GM18868 (cell line): Measurements from ENCODE around the gene CBX5.
"Not testable (repeated sequence)": the region's sequence is repeated elsewhere in the genome, so short reads cannot be mapped to it uniquely, and the experiment has no call there.

ENCODE experiments used
- ATAC-seq: cut with Tn5 transposase; IDR thresholded peaks from one replicate; pipeline ENCODE4 v1.9.1; 2021; ENCODE audit warnings: mild to moderate bottlenecking, moderate library complexity; ENCODE audit not compliant: unreplicated experiment

Gene CBX5

DNA sequence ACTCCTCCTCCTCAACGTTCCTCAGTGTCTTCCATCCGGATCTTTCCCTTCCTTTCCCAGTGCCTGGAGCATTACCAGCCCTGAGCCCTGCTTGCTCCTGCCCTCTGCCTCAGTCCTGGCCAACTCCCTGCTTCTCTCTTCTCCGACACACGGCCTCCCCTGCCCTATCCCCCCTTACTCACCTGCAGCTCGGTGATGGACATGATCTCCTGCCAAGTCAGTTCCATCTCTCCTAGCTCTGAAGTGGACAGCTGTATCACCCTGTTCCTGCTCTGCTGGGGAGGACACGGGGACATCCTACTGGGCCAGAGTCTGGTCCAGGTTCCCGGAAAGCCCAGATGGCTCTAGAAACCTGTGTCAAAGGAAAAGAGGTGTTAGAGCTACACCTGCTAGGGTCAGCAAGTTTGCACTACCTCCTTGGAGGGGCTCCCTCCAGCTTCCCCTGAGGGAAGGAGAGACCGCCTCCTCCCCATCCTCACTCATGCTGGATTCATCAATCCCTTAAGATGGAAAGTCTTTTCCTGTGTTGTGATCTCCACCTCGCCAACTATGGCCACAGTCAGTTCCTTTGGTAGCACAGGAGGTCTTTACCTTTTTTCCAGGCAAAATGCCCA, 15.1 kb upstream of the CBX5 start:
- no peak for ATAC-seq

- no peak for ATAC-seq
These were observed 14.4 kb upstream of the CBX5 start for GRCh38 chr12:54294152-54294952.

- no peak for ATAC-seq
These were observed 13.0 kb upstream of the CBX5 start for GRCh38 chr12:54292931-54293241.

GRCh38 chr12:54292083-54292930, 12.4 kb upstream of the CBX5 start:
- no peak for ATAC-seq

GRCh38 chr12:54287261-54288157, 7.6 kb upstream of the CBX5 start:
- ATAC-seq, result no peak

GRCh38 chr12:54286042-54287030, 6.4 kb upstream of the CBX5 start:
- no peak for ATAC-seq

DNA sequence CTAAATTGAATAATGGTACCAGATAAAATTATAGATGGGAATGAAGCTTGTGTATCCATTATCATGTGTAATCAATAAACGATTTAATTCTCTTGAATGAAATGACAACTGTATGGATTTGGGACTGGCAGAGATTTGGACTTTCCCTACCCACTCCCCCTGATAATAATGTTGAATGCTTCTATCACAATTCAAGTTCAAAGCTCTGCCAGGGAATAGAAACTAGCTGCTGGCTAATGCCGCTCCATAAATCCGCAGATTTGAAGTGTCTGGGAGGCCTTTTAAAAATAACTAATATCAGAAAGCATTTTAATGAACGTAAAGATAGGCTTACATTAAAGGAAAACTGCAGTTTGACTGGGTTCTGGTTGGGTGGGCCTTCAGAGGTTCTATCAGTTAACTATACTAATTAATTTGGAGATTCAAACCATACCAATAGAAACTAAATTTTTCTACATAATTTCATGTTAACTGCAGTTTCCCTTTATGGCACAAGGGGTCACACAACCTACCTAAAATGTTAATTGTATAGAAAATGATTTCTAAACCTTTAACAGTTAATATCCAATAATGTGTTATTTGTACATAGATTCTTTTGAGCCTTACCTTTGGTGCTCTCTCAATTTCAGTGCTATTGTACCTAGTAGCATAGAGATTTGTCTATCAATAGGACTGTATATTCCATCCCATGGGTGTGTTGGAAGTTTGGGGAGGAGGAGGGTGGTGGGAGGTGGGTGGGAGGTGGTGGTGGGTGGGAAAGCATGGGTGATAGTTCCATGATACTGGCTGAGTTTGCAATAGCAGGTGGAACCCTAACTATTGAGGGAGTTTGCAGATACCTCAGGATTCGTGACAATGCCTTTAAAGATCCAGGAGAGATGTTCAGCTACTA, 5.5 kb upstream of the CBX5 start:
- ATAC-seq, result no peak

DNA sequence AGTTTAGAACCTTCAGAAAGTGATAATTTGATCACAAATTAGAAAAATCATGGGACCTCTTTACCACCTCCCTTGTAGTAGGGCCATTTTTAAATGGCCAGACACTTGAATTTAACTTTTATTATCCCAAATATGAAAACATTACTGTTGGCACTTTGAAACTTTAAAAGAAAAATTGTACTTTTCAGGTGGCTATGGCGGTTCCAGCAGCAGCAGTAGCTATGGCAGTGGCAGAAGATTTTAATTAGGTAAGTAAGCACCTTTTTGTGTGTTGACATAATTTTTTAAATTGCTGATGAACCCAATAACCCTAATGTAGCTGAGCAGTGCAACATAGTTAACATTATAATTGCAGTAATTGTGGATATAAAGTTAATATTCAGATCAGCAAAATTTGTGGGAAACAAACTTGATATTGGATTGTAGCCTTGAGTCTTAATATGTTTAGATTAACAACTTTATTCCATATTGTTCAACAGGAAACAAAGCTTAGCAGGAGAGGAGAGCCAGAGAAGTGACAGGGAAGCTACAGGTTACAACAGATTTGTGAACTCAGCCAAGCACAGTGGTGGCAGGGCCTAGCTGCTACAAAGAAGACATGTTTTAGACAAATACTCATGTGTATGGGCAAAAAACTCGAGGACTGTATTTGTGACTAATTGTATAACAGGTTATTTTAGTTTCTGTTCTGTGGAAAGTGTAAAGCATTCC, 4.3 kb upstream of the CBX5 start:
- not testable (repeated sequence) for ATAC-seq

DNA sequence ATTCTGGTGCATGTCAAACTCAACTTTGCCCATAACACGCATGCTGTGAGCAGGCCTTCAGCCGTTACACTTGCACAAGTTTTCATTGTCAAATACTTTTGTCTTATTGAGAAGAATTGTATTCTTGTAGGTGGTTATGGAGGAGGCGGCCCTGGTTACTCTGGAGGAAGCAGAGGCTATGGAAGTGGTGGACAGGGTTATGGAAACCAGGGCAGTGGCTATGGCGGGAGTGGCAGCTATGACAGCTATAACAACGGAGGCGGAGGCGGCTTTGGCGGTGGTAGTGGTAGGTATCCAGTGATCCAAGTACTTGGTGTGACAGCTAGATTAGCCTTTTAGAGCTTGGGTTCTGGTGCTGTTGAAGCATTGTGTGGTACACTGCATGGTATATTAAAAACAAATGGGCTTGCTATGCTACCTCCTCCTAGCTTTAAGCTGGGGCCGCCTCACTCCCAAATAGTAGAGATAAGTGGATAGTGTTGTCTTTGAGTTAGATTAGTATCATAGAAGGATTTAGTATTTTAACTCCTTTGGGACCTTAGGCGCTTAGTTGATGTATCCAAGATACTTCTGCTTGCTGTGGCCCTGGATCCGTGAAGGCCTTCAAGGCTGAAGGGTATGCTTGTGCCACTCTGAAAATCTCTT, 3.1 kb upstream of the CBX5 start:
- no peak for ATAC-seq

GRCh38 chr12:54281694-54282093, 1.8 kb upstream of the CBX5 start:
- not testable (repeated sequence) for ATAC-seq

- not testable (repeated sequence) for ATAC-seq
These were observed 1.3 kb upstream of the CBX5 start for GRCh38 chr12:54281261-54281638.

DNA sequence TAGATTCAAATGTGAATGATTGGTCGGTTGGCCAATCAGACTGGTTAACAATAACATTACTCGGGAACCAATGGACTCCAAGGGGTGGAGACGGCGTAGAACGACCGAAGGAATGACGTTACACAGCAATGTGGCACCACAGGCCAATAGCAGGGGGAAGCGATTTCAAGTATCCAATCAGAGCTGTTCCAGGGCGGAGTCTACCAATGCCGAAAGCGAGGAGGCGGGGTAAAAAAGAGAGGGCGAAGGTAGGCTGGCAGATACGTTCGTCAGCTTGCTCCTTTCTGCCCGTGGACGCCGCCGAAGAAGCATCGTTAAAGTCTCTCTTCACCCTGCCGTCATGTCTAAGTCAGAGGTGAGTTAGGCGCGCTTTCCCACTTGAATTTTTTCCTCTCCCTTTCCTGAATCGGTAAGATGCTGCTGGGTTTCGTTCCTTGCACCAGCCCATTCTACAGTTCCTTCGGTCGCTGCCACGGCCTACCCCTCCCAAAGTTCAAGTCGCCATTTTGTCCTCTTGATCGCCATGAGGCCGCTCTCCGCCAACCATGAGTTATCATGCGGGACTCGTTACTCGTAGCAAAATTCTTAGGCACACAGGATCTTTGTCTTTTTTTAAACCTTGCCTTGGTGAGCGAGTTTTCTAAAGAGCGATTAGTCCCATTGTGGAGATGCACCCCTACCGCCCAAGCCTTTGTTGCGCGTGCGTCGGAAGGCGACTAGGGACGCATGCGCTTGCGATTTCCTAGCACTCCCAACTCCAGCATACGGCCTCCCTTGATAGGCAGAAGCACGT, 742 bp upstream of the CBX5 start, which contains the start of gene HNRNPA1:
HNRNPA1 (plus strand) TSS at position 259 of the 793 bp plus-strand sequence; CDS start at position 341, 82 bp downstream.
- ATAC-seq, result peak; percentile 88

GRCh38 chr12:54279227-54279631, 693 bp downstream of the CBX5 start:
- ATAC-seq, result no peak

- ATAC-seq, result no peak
These were observed 2.1 kb downstream of the CBX5 start for GRCh38 chr12:54277823-54278276.

DNA sequence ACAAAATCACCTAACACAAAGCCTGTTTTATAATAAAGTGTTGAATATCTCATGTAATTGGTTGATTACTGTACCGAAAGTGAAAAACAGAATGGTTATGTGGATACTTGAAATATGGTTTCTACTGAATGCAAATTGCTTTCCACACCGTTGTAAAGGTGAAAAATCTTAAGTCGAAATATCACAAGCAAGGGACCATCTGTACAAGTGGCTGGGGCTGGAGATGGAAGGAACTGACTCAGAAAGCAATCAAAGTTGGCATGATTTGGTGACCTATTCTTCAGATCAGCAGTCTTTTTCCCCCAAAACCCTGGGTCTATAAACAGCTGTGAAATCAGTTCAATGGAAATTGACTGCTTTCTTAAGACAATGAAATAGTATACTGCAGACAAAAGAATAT, 3.6 kb downstream of the CBX5 start:
- ATAC-seq, result no peak

DNA sequence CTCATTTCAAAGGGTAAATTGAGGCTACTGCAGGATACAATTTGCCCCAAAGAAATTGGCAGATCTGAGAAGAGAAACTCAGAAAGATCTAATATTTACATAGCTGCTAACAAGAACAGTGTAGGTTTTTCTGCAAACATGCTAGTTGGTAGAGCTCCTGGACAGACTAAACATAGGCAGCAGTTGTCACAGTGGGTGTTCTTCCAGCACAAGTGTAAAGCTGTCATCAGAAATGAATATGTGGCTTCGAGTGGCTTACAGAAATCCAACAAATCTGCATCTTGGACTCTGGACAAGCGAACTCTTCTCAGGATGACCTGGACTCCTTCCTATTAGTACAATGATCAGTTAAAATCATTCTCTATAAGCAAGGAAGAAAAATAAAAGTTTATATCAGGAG, 5.9 kb downstream of the CBX5 start:
- no peak for ATAC-seq
